GM13976 (cell line): ENCODE measurements around the gene CHAT.

ENCODE experiments used
- DNase-seq: peaks from one replicate; pipeline ENCODE4 v3.0.0; 2012; ENCODE audit warnings: low spot score
- in situ Hi-C: fragments of 300-500 bp; cut with MboI; formaldehyde crosslinking; loops from one replicate; pipeline ENCODE4 v1.12.0; 2022; ENCODE audit warnings: low sequenced_read_pairs, mixed read lengths, inconsistent platforms; ENCODE audit not compliant: unreplicated experiment
- TF ChIP-seq, protein P1 (sequence below): IDR thresholded peaks from 2 replicates; pipeline ENCODE4 v1.5.1; 2012; ENCODE audit warnings: borderline replicate concordance, mild to moderate bottlenecking; ENCODE audit not compliant: insufficient read depth; ENCODE audit errors: extremely low read depth, missing control alignments, control extremely low read depth

CHAT gene

DNA sequence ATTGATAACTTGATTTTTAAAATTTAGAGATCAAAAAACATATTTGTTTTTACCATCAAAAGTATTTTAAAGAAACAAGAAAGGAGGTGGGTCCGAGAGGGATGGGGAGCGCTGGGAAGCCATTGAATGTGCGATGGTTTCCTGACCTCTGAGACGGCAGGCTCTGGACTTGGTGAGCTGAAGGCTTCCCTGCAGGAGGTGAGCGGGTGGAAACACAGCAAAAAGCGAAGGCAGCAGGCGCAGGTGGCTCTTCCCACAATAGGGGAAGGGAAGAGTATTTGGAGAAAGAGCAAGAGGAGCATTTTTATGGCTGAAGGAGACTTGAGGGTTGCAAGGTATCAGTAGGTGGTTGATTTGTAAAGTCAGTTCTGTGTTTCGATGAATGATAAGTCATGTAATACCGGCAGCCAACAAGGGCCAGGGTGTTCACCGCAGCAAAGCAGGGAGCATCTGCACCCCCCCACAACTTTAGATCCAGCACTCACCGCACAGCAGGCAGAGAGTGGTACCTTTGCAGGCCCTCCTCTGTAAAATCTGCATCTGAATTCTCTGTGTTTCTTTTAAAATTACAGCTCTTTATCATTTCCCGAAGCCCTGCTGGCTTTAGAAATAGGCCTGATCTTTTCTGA, 76.2 kb downstream of the CHAT start:
- TF ChIP-seq, protein P1, sequence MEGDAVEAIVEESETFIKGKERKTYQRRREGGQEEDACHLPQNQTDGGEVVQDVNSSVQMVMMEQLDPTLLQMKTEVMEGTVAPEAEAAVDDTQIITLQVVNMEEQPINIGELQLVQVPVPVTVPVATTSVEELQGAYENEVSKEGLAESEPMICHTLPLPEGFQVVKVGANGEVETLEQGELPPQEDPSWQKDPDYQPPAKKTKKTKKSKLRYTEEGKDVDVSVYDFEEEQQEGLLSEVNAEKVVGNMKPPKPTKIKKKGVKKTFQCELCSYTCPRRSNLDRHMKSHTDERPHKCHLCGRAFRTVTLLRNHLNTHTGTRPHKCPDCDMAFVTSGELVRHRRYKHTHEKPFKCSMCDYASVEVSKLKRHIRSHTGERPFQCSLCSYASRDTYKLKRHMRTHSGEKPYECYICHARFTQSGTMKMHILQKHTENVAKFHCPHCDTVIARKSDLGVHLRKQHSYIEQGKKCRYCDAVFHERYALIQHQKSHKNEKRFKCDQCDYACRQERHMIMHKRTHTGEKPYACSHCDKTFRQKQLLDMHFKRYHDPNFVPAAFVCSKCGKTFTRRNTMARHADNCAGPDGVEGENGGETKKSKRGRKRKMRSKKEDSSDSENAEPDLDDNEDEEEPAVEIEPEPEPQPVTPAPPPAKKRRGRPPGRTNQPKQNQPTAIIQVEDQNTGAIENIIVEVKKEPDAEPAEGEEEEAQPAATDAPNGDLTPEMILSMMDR = no peak
- in situ Hi-C loops = no loop called here
- no peak for DNase-seq

DNA sequence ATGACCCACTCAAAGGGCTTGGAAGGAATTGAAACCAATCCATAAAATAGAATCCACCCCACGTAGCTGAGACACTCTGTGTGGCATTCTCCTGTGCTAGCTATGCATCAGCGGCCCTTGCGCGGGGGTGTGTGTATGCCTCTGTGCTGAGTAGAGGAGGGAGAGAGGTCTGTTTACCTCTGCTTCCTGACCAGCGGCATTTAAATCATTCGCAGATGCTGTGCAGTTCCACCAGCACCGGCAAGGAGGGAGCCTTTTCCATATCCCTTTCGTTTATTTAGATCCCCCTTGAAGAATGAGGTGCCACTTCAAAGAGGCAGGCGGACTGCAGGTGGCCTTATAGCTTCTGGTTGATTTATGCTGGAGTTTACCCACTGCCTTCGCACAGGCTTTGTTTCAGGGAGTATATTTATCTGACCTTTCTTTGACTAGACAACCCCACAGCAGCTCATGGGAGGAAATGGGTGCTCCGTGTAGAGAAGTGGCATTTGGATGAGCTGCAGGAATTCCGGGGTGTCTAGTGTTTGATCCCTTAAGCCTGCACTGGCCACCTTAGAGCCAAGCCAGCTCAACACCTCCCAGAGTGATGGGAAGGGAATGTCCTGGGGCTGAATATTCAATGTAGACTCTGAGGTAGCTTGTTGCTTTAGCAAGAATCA, 77.0 kb downstream of the CHAT start:
- DNase-seq = no peak
- TF ChIP-seq, protein P1 = no peak
- in situ Hi-C loops = no loop called here

DNA sequence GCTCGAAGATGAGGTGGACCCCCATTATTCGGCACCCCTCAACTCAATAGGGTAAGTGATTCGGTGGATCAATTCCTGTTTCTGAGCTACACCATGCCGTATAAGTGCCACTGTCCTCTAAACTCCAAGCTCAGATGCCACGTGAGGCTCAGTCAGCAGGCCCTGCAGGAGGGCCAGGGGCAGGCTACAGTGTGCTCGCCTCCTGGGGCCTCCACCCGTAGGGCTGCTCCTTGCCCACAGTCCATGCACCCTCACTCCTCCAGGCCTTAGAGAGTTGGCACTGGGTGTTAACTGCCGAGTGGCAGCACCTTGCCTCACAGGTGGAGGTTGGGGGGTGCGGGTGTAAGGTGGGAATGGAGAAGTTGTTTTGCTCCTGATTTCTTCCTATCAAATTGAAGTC, 77.8 kb downstream of the CHAT start:
- TF ChIP-seq, protein P1 = no peak
- in situ Hi-C loops = no loop called here
- DNase-seq = no peak

DNA sequence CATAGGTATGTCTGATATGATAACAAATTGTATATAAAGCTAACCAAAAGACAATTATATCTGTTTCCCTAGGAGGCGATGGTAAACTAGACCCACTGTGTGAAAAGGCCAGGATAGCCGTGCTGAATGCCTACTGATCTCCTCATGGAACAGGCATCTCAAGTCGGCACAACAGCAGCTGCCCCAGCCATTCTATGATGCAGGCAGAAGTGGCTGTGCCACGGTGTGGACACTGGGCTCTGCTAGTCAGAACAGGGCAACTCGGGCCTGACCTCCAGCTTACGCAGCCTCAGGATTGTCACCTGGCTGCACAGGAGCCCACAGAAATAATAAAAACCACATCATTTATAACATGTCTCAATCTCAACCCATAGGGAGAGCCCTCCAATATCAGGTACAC, 80.6 kb downstream of the CHAT start:
- in situ Hi-C loops = no loop called here
- TF ChIP-seq, protein P1 = no peak
- no peak for DNase-seq

DNA sequence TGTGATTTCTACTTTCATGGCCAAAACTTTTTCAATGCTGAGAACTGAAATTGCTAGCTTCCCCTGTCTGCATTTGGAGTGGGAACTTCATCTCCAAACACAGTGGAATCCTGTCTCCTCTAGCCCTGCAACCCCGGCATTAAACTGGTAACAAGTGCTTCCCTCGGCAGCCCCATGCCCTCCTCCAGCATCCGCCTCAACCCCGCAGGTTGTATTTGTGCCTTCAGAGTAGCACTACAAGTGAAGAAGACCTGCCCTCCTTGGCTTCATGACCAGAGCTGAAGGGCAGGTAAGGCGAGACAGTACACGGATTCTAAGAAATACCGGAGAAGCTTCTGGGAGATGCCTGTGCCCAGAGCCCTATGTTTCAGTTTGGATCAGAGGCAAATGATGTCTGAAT, 82.5 kb downstream of the CHAT start:
- in situ Hi-C loops = no loop called here
- TF ChIP-seq, protein P1 = no peak
- DNase-seq = no peak

DNA sequence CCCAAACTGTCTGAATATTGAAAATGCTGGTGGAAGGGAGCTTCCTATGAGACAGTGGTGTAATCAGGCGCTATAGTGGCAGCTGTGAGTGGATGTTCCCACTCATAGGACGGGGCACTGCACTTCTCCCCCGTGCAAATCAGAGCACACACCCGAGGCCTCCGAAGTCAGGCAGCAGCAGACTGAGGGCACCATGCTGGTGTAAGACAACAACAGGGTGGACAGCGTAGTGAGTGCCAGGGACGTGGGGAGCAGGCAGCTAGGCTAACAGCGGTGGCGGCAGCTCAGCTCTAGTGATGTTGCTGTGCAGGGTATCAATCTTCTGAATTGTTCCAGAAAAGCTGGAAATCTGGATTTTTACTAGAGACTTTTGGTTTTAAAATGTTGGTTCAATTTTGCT, 84.8 kb downstream of the CHAT start:
- DNase-seq = no peak
- TF ChIP-seq, protein P1 = no peak
- in situ Hi-C loops = no loop called here
